ENCODE measurements around the gene HPS1.

HPS1 gene

DNA sequence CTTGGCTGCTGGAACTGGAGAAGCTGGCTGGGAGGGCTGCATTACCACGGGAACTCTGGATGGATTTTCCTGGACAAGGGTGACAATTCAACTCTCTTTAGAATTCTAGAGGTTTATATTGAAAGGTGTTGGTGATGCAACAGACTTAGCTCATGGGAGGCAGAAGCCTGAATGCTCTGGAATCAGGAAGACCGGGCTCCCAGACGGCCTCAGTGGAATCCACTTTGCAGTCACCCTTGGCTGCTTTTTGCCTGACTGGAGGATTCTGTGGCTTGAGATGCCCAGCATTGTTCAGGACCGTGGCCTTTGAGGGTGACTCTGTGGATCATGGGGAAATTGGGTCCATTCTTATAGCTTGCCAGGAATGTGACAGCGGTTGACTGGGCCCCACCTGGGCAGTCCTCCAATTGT lies 64.0 kb downstream of the HPS1 start:
- TF ChIP-seq, protein P1, sequence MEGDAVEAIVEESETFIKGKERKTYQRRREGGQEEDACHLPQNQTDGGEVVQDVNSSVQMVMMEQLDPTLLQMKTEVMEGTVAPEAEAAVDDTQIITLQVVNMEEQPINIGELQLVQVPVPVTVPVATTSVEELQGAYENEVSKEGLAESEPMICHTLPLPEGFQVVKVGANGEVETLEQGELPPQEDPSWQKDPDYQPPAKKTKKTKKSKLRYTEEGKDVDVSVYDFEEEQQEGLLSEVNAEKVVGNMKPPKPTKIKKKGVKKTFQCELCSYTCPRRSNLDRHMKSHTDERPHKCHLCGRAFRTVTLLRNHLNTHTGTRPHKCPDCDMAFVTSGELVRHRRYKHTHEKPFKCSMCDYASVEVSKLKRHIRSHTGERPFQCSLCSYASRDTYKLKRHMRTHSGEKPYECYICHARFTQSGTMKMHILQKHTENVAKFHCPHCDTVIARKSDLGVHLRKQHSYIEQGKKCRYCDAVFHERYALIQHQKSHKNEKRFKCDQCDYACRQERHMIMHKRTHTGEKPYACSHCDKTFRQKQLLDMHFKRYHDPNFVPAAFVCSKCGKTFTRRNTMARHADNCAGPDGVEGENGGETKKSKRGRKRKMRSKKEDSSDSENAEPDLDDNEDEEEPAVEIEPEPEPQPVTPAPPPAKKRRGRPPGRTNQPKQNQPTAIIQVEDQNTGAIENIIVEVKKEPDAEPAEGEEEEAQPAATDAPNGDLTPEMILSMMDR (conservative IDR thresholded peaks at IDR 0.05; ENCODE audit: low read length) = no peak
- no peak for DNase-seq (ENCODE audit: low read depth)
- no peak overlapping the region for H3K4me3 ChIP-seq (ENCODE audit: low read length)

DNA sequence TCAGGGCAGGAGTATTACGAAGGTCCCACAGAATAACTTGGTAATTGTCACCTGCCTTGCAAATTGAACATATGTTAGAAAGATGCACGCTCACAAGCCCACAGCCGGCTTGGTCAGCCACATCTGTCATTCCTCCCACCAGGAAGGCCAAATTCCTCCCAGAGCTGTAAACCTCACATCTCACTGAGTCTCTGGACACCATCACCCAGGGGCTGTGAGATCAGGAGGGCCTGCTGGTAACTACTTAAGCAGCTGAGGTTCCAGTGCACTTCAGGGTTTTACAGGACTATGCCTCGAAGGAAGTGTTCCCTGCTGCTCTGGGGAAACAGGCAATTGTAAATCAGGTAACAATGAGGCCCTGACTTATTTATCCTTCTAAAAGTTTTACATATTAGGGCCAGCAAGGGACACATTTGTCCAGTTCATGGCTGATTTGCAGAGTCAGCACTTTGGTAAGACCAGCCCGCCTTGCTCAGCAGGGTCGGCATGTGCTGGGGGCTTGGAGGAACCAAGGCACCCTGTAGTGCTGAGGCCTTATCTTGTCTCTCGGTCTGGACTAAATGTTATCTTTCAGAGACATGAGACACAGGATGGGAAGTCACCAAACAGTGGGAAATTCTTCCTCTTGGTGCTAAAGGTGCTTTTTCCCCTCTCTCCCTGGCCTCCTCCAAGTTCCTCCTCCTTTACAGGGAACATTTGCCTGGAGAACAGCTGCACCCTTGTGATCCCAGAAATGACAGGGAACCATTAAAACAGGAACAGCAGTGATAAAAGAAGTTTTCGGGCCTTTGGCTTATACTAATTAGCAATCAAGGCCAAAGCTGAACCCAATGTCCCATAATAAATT lies 66.0 kb downstream of the HPS1 start:
- DNase-seq (ENCODE audit: low read depth) = no peak
- no peak overlapping the region for H3K4me3 ChIP-seq (ENCODE audit: low read length)
- TF ChIP-seq, protein P1 (conservative IDR thresholded peaks at IDR 0.05; ENCODE audit: low read length) = no peak

DNA sequence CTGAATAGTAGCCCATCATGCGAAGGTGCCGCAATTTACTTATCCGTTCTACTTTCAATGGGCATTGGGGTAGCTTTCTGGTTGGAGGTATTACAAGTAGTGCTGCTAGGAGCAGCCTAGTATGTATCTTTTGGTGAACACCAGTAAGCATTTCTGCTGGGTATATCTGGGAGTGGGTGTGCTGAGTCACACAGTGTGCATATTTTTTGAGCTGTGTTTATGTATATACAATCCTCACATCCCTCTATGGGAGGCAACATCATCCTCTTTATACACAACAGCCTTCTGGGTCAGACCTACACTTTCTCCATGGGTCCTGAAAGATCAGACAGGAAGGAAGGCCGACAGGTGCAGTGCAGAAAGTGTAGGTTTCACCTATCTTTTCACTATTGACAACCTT lies 68.0 kb downstream of the HPS1 start:
- TF ChIP-seq, protein P1 (conservative IDR thresholded peaks at IDR 0.05; ENCODE audit: low read length) = no peak
- DNase-seq (ENCODE audit: low read depth) = no peak
- no peak overlapping the region for H3K4me3 ChIP-seq (ENCODE audit: low read length)

DNA sequence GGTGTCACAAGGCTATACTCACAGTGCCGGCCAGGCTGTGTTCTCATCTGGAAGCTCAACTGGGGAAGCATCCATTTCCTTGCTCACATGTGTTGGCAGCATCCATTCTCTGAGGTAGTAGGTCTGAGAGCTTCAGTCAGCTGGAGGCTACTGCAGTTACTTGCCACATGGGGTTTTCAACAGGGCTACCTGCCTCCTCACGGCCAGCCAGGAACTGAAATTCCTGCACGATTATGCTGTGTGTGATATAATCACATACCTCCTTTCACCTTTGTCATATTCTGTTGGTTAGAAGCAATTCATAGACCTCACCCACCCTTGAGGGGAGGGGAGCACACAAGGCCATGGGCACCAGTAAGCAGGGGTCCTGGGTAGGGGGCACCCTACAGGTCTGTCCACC lies 69.2 kb downstream of the HPS1 start:
- TF ChIP-seq, protein P1 (conservative IDR thresholded peaks at IDR 0.05; ENCODE audit: low read length) = no peak
- no peak overlapping the region for H3K4me3 ChIP-seq (ENCODE audit: low read length)
- DNase-seq (ENCODE audit: low read depth) = no peak

DNA sequence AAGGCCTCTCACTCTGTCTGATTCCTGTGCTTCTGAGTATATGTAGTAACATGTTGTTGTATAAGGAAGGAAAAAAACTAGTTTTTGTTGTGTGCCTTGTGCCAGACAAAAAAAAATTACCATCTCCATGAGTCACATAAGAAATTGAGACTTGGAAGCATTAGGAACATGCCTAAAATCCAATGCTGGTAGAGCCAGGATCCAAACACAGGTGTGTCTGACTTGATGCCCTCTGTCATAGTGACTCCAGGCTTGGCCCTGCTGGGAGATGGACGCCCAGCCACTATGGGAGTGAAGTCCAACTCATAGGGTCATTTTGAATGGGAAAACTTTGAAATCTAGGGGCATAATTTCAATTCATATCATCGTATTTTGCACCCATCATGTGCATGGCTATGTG lies 69.7 kb downstream of the HPS1 start:
- DNase-seq (ENCODE audit: low read depth) = no peak
- H3K4me3 ChIP-seq (ENCODE audit: low read length) = no peak overlapping the region
- TF ChIP-seq, protein P1 (conservative IDR thresholded peaks at IDR 0.05; ENCODE audit: low read length) = no peak

DNA sequence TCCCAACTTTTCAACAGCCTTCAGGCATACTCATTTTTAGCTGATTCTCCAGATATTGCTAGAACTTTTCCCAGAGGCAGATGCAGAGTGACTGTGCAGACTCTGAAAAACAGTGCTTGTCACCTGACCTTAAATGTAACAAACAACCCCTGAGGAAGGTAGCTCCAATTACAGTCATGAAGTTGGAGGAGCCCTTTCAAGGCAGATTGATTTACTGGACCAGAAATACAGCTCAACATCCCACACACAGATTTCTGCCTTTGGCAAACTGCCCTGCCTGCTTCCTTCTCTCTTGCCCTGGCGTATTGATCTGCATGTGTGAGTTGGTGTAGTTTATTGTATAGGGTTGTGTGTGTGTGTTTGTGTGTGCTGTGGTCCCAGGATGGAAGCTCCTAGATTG lies 70.2 kb downstream of the HPS1 start:
- TF ChIP-seq, protein P1 (conservative IDR thresholded peaks at IDR 0.05; ENCODE audit: low read length) = no peak
- no peak for DNase-seq (ENCODE audit: low read depth)
- H3K4me3 ChIP-seq (ENCODE audit: low read length) = no peak overlapping the region

Measured in AG10803 (cell line).